Psoas muscle (tissue), 8 donors: ENCODE measurements around the gene LANCL2. TPM values are rescaled to one million over a fixed set of nuclear protein-coding genes. Genes with fewer than 3 reads are reported as not detected.

Source experiments
- ATAC-seq, 4 donors: fragments of 200-7000 bp; cut with Tn5 transposase; one replicate each; pipeline ENCODE4 v1.9.1; 2020; ENCODE audit warnings: moderate library complexity in 3 of 4, mild to moderate bottlenecking in 2 of 4
- DNase-seq, 2 donors: peaks; one replicate each; pipeline ENCODE4 v3.0.0-alpha.2; 2020
- H3K27ac ChIP-seq: fragments of 200-600 bp; one replicate; pipeline ENCODE4 v1.8.0; 2022
- H3K27me3 ChIP-seq, 3 donors: fragments of 200-600 bp in 1 of 3; one replicate each; pipeline versions ENCODE4 v1.6.1 to v1.8.0; 2013 to 2022; ENCODE audit warnings: low read length in 2 of 3, mild to moderate bottlenecking in 2 of 3, moderate library complexity in 1 of 3; ENCODE audit not compliant: insufficient read depth in 3 of 3
- H3K36me3 ChIP-seq, 2 donors: fragments of 200-600 bp in 1 of 2; one replicate each; pipeline versions ENCODE4 v1.6.1 to v1.8.0; 2013 to 2022; ENCODE audit warnings: low read depth in 1 of 2, mild to moderate bottlenecking in 1 of 2, moderate library complexity in 1 of 2; ENCODE audit not compliant: insufficient read depth in 1 of 2
- H3K4me1 ChIP-seq: fragments of 200-600 bp; one replicate; pipeline ENCODE4 v1.8.0; 2022
- H3K4me3 ChIP-seq: fragments of 200-600 bp; one replicate; pipeline ENCODE4 v1.8.0; 2022; ENCODE audit warnings: mild to moderate bottlenecking
- H3K9me3 ChIP-seq: fragments of 200-600 bp; one replicate; pipeline ENCODE4 v1.8.0; 2022
- CTCF ChIP-seq: fragments of 200-600 bp; IDR thresholded peaks from one replicate; pipeline ENCODE4 v1.8.0; 2022; ENCODE audit warnings: antibody characterized with exemption
- WGBS, 3 donors: extraction: QIAGEN DNeasy Blood & Tissue Kit; methylation state at CpG; one replicate each; pipeline versions ENCODE4 v1.1.6 to v1.1.7; 2013; 5-methylcytosine and 5-hydroxymethylcytosine counted together
- intact Hi-C, 2 donors: fragments of 100-400 bp; cut with DNase I; formaldehyde crosslinking; loops; one replicate each; pipeline versions ENCODE4 v1.11.0 to v1.14.2; 2022
- polyA plus RNA-seq, 3 donors: library from polyadenylated mRNA; stranded (reverse); fragments of 200-250 nt; gene quantifications; one replicate each; pipeline ENCODE4 v1.2.3, GENCODE V29; 2013
- total RNA-seq, 4 donors: library from RNA; stranded (reverse); fragmentation: NEBNext Ultra II Directional in 2 of 4; extraction: Animal tissue kit (Norgen Biotek cat#: 25700) in 2 of 4; gene quantifications; one replicate each; pipeline versions ENCODE4 v1.2.1 to v1.2.4, GENCODE V29; 2021 to 2023
- donor health status: healthy with polysubstance abuse.
- donor health status: DM: no; HTN: no; CAD: no; lungs with moderate emphysema.
- donor health status: Bipolar disorder and iron deficiency.
- donor health status: healthy.
- donor health status: DM: yes; HTN: yes; CAD: no.
- donor health status: DM: no; HTN: no; CAD: no.
- donor health status: DM: no; HTN: no; CAD: no.
- donor health status: DM: yes; HTN: yes; CAD: no.

The LANCL2 gene
- total and polyA plus RNA-seq, 7 donors, result 5.4 to 16.9 (median 9.6) TPM

DNA sequence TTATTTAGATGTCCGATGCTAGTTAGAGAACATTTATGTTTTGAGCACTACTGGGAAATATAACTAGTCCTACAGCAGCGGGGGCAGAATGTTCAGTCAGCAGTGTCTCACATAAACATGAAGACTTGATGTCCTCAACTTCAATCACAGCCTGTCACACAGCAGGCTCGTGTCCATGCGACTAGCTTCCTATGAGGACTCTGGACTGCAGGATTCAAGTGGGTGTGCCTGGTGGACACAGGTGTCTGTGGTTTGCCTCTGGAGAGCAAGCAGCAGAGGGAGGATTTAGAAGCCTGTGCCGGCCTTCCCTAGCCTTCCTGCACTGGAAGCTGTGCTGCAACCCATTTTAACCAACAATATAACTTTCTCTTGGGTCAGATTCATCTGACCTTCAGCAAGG, 30.0 kb upstream of the LANCL2 start:
- ATAC-seq, result no peak
- no peak for TF ChIP-seq CTCF
- H3K27ac ChIP-seq, result no peak overlapping the region
- DNase-seq, result no peak
- H3K4me1 ChIP-seq, result no peaks in the 10 kb centered on the region
- H3K36me3 ChIP-seq, result no peaks in the 10 kb centered on the region
- H3K27me3 ChIP-seq, result no peaks in the 10 kb centered on the region
- intact Hi-C loops, result no loop called here
- H3K4me3 ChIP-seq, result no peak overlapping the region
- no peaks in the 10 kb centered on the region for H3K9me3 ChIP-seq
- 82 to 84% (median 83%) methylated on average over 5 of the region's 5 CpGs for WGBS, 3 donors

DNA sequence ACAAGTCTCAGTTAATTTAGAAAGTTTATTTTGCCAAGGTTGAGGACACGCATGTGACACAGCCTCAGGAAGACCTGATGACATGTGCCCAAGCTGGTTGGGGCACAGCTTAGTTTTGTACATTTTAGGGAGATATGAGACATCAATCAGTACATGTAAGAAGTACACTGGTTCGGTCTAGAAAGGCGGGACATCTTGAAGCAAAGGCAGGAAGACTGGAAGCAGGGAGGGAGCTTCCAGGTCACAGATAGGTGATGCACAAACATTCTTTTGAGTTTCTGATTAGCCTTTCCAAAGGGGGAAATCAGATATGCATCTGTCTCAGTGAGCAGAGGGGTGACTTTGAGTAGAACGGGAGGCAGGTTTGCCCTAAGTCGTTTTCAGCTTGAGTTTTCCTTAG, 29.4 kb upstream of the LANCL2 start:
- TF ChIP-seq CTCF, result no peak
- WGBS, 3 donors, result 78 to 89% (median 82%) methylated on average over 5 of the region's 5 CpGs
- Histone ChIP-seq H3K4me1 (no peaks in the 10 kb centered on the region), H3K27ac (no peak overlapping the region), H3K9me3 (no peaks in the 10 kb centered on the region), H3K4me3 (no peak overlapping the region), H3K36me3 (no peaks in the 10 kb centered on the region), H3K27me3 (no peaks in the 10 kb centered on the region)
- intact Hi-C loops, result no loop called here
- DNase-seq (no peak), ATAC-seq (no peak)

DNA sequence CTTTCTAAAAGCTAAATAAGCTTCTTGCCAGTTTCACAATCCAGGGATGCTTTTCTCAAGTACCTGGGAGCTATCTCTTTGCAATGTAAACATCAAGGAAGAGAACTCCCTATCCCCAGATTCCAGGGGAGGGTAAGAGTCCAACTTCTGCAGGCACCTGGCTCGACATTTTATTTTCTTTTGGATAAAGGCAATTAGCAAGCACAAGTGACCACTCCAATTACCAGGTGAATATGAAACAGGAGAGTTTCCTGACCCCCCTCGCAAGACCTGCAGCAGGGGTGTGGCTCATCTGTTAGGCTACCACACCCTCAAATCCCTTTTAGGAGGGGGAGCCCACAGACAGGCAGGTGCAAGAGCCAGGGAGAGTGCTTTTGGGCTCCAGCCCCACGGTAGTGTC, 28.6 kb upstream of the LANCL2 start:
- DNase-seq (no peak), ATAC-seq (no peak)
- Histone ChIP-seq H3K4me3 (no peak overlapping the region), H3K9me3 (no peaks in the 10 kb centered on the region), H3K36me3 (no peaks in the 10 kb centered on the region), H3K27me3 (no peaks in the 10 kb centered on the region), H3K4me1 (no peaks in the 10 kb centered on the region), H3K27ac (no peak overlapping the region)
- whole genome bisulfite sequencing, 3 donors, result 72 to 81% (median 77%) methylated on average over 3 of the region's 3 CpGs
- intact Hi-C loops, result no loop called here
- no peak for TF ChIP-seq CTCF

- H3K4me1 ChIP-seq, result no peaks in the 10 kb centered on the region
- no peak for ATAC-seq
- no peak for DNase-seq
- WGBS, 3 donors, result 56 to 65% (median 64%) methylated on average over 8 of the region's 8 CpGs
- H3K4me3 ChIP-seq, result no peak overlapping the region
- intact Hi-C loops, result no loop called here
- no peak overlapping the region for H3K27ac ChIP-seq
- no peaks in the 10 kb centered on the region for H3K36me3 ChIP-seq
- TF ChIP-seq CTCF, result no peak
- H3K27me3 ChIP-seq, result no peaks in the 10 kb centered on the region
- H3K9me3 ChIP-seq, result no peaks in the 10 kb centered on the region
Observed at GRCh38 chr7:55339033-55340000, 25.8 kb upstream of the LANCL2 start.
